ENCODE results near the gene FOXP1.

The FOXP1 gene

DNA sequence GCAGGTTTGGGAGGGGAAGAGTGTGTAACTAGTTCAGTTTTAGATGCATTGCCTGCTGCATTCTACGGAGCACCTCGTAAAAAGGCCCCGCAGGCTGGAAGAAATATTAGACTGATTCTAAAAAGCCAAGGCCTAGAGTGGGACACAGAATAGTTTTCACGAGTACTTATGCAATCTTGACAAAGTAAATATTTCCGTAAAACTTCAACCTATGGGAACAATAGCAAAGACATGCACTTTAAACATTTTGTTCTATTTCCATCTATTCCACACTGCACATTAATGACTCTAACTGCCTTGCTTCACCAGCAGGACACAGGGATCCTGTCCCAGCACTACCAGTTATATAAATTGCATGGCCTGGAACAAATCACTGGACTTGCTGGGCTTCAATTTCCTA lies 260.0 kb downstream of the FOXP1 start:
- Histone ChIP-seq H3F3A (ENCODE audit: insufficient read depth, low read length) (no peaks in the 10 kb centered on the region), H3K27ac (ENCODE audit: low read depth, low read length, poor library complexity, severe bottlenecking) (no peak overlapping the region)
- TF ChIP-seq EZH2 (IDR thresholded peaks at IDR 0.05; ENCODE audit: borderline replicate concordance, low read length): no peak
- TF ChIP-seq CTCF (IDR thresholded peaks at IDR 0.05; ENCODE audit: low read length): no peak

GRCh38 chr3:71322154-71322553 lies 261.4 kb downstream of the FOXP1 start:
- no peak overlapping the region for H3K9ac ChIP-seq (ENCODE audit: low read length)
- H3K79me2 ChIP-seq (ENCODE audit: insufficient read depth, low read length): peaks cover 13% of the 10 kb centered on the region
- TF ChIP-seq CTCF (IDR thresholded peaks at IDR 0.05; ENCODE audit: low read length) (no peak), EZH2 (IDR thresholded peaks at IDR 0.05; ENCODE audit: borderline replicate concordance, low read length) (no peak)

More for the DNA sequence above, 260.0 kb downstream of the FOXP1 start:
- Histone ChIP-seq H4K20me1 (ENCODE audit: insufficient read depth, low read length) (no peaks in the 10 kb centered on the region), H3K9me3 (ENCODE audit: low read length) (no peaks in the 10 kb centered on the region), H3K9me2 (ENCODE audit: low read depth, low read length) (no peaks in the 10 kb centered on the region), H3K79me2 (ENCODE audit: insufficient read depth, low read length) (peaks cover 9% of the 10 kb centered on the region), H3K27me3 (ENCODE audit: insufficient read depth, low read length) (no peaks in the 10 kb centered on the region), H3K4me3 (ENCODE audit: low read depth, low read length, poor library complexity, severe bottlenecking) (no peak overlapping the region), H3K9ac (ENCODE audit: low read length) (no peak overlapping the region), H3K36me3 (ENCODE audit: insufficient read depth, low read length) (no peaks in the 10 kb centered on the region; the same call in 1 of the 2 replicates), H2AFZ (ENCODE audit: low read length) (no peak overlapping the region), H3K4me2 (ENCODE audit: low read length) (no peak overlapping the region), H3K4me1 (ENCODE audit: insufficient read depth, low read length, severe bottlenecking) (peaks cover 12% of the 10 kb centered on the region)

GRCh38 chr3:71319771-71320170 lies 263.8 kb downstream of the FOXP1 start:
- Histone ChIP-seq H3K9me3 (ENCODE audit: low read length) (no peaks in the 10 kb centered on the region), H3K27me3 (ENCODE audit: insufficient read depth, low read length) (no peaks in the 10 kb centered on the region), H3K9ac (ENCODE audit: low read length) (no peak overlapping the region), H3K4me2 (ENCODE audit: low read length) (no peak overlapping the region), H3K27ac (ENCODE audit: low read depth, low read length, poor library complexity, severe bottlenecking) (no peak overlapping the region), H3K4me1 (ENCODE audit: insufficient read depth, low read length, severe bottlenecking) (peaks cover 25% of the 10 kb centered on the region), H3K36me3 (ENCODE audit: insufficient read depth, low read length) (no peaks in the 10 kb centered on the region; the same call in 1 of the 2 replicates), H3K9me2 (ENCODE audit: low read depth, low read length) (no peaks in the 10 kb centered on the region), H3K79me2 (ENCODE audit: insufficient read depth, low read length) (peaks cover 15% of the 10 kb centered on the region), H2AFZ (ENCODE audit: low read length) (no peak overlapping the region), H3F3A (ENCODE audit: insufficient read depth, low read length) (no peaks in the 10 kb centered on the region), H3K4me3 (ENCODE audit: low read depth, low read length, poor library complexity, severe bottlenecking) (no peak overlapping the region), H4K20me1 (ENCODE audit: insufficient read depth, low read length) (no peaks in the 10 kb centered on the region)
- TF ChIP-seq CTCF (IDR thresholded peaks at IDR 0.05; ENCODE audit: low read length) (no peak), EZH2 (IDR thresholded peaks at IDR 0.05; ENCODE audit: borderline replicate concordance, low read length) (no peak)

More at GRCh38 chr3:71322154-71322553, 261.4 kb downstream of the FOXP1 start:
- Histone ChIP-seq H3K36me3 (ENCODE audit: insufficient read depth, low read length) (no peaks in the 10 kb centered on the region; the same call in 1 of the 2 replicates), H3K4me2 (ENCODE audit: low read length) (no peak overlapping the region), H4K20me1 (ENCODE audit: insufficient read depth, low read length) (no peaks in the 10 kb centered on the region), H3K9me2 (ENCODE audit: low read depth, low read length) (no peaks in the 10 kb centered on the region), H3F3A (ENCODE audit: insufficient read depth, low read length) (no peaks in the 10 kb centered on the region), H3K4me1 (ENCODE audit: insufficient read depth, low read length, severe bottlenecking) (peaks cover 25% of the 10 kb centered on the region), H3K4me3 (ENCODE audit: low read depth, low read length, poor library complexity, severe bottlenecking) (no peak overlapping the region), H2AFZ (ENCODE audit: low read length) (no peak overlapping the region), H3K9me3 (ENCODE audit: low read length) (no peaks in the 10 kb centered on the region), H3K27me3 (ENCODE audit: insufficient read depth, low read length) (no peaks in the 10 kb centered on the region), H3K27ac (ENCODE audit: low read depth, low read length, poor library complexity, severe bottlenecking) (no peak overlapping the region)
